Liver (tissue), 9 donors: ENCODE measurements around the gene MACROD1. TPM values are rescaled to one million over a fixed set of nuclear protein-coding genes. Genes with fewer than 3 reads are reported as not detected.

Experiments used
- DNase-seq: peaks from one replicate; pipeline ENCODE4 v3.0.0-alpha.2; 2017; ENCODE audit warnings: low spot score
- H3K27ac ChIP-seq, 2 donors: one replicate each; pipeline ENCODE4 v1.7.0; 2013; ENCODE audit warnings: inconsistent platforms in 2 of 2, low read length in 2 of 2, control low read depth in 1 of 2, low read depth in 1 of 2, mild to moderate bottlenecking in 1 of 2
- H3K27me3 ChIP-seq, 4 donors: one replicate each; pipeline versions ENCODE4 v1.6.1 to v1.7.0; 2013; ENCODE audit warnings: low read length in 3 of 4, inconsistent platforms in 1 of 4, mild to moderate bottlenecking in 1 of 4, moderate library complexity in 1 of 4; ENCODE audit not compliant: control insufficient read depth in 4 of 4, insufficient read depth in 4 of 4
- H3K36me3 ChIP-seq, 4 donors: one replicate each; pipeline versions ENCODE4 v1.6.1 to v1.7.0; 2013; ENCODE audit warnings: low read length in 3 of 4, mild to moderate bottlenecking in 3 of 4, low read depth in 1 of 4, moderate library complexity in 1 of 4; ENCODE audit not compliant: control insufficient read depth in 4 of 4, insufficient read depth in 3 of 4
- H3K4me1 ChIP-seq, 4 donors: one replicate each; pipeline versions ENCODE4 v1.6.1 to v1.7.0; 2013; ENCODE audit warnings: low read length in 3 of 4, mild to moderate bottlenecking in 3 of 4, moderate library complexity in 1 of 4; ENCODE audit not compliant: control insufficient read depth in 4 of 4, insufficient read depth in 4 of 4
- H3K4me3 ChIP-seq, 3 donors: one replicate each; pipeline versions ENCODE4 v1.6.1 to v1.7.0; 2013; ENCODE audit warnings: low read length in 3 of 3, control low read depth in 1 of 3, low read depth in 1 of 3, mild to moderate bottlenecking in 1 of 3
- H3K9ac ChIP-seq, 2 donors: one replicate each; pipeline ENCODE4 v1.7.0; 2013; ENCODE audit warnings: low read length in 2 of 2, mild to moderate bottlenecking in 2 of 2, moderate library complexity in 2 of 2, control low read depth in 1 of 2, low read depth in 1 of 2
- H3K9me3 ChIP-seq, 4 donors: one replicate each; pipeline versions ENCODE4 v1.6.1 to v1.7.0; 2013; ENCODE audit warnings: low read length in 3 of 4; ENCODE audit not compliant: control insufficient read depth in 4 of 4
- ATF3 ChIP-seq: IDR thresholded peaks from 2 replicates; pipeline ENCODE4 v1.6.1; 2016; ENCODE audit warnings: antibody characterized with exemption
- FOXA1 ChIP-seq: IDR thresholded peaks from 2 replicates; pipeline ENCODE4 v1.6.1; 2016; ENCODE audit warnings: antibody characterized with exemption
- FOXA2 ChIP-seq: IDR thresholded peaks from 2 replicates; pipeline ENCODE4 v1.6.1; 2016; ENCODE audit warnings: antibody characterized with exemption
- HNF4G ChIP-seq: IDR thresholded peaks from 2 replicates; pipeline ENCODE4 v1.6.1; 2016; ENCODE audit warnings: antibody characterized with exemption
- JUND ChIP-seq, 2 donors: IDR thresholded peaks; 2 replicates each; pipeline ENCODE4 v1.6.1; 2016; ENCODE audit warnings: antibody characterized with exemption in 2 of 2
- MAX ChIP-seq: IDR thresholded peaks from 2 replicates; pipeline ENCODE4 v1.6.1; 2016; ENCODE audit warnings: antibody characterized with exemption
- REST ChIP-seq: IDR thresholded peaks from 2 replicates; pipeline ENCODE4 v1.6.1; 2016; ENCODE audit warnings: antibody characterized with exemption, mild to moderate bottlenecking
- RXRA ChIP-seq, 2 donors: IDR thresholded peaks; 2 replicates each; pipeline ENCODE4 v1.6.1; 2017 to 2018; ENCODE audit warnings: antibody characterized with exemption in 2 of 2, mild to moderate bottlenecking in 1 of 2
- TAF1 ChIP-seq: conservative IDR thresholded peaks from 2 replicates; pipeline ENCODE4 v1.6.1; 2016; ENCODE audit warnings: antibody characterized with exemption, mild to moderate bottlenecking
- YY1 ChIP-seq: IDR thresholded peaks from 2 replicates; pipeline ENCODE4 v1.6.1; 2016; ENCODE audit warnings: antibody characterized with exemption, mild to moderate bottlenecking
- ZBTB33 ChIP-seq: IDR thresholded peaks from 2 replicates; pipeline ENCODE4 v1.6.1; 2016; ENCODE audit warnings: antibody characterized with exemption
- WGBS: extraction: QIAGEN DNeasy Blood & Tissue Kit; methylation state at CpG from one replicate; pipeline ENCODE4 v1.1.7; 2013; 5-methylcytosine and 5-hydroxymethylcytosine counted together
- polyA plus RNA-seq, 2 donors: library from polyadenylated mRNA; stranded (reverse) in 1 of 2; unstranded in 1 of 2; fragments of 200-250 nt in 1 of 2; fragments of >200 nt in 1 of 2; fragmentation: Nextera tagmentation in 1 of 2; extraction: Ambion mirVana in 1 of 2; gene quantifications; one replicate each; pipeline versions ENCODE4 v1.2.1 to v1.2.3, GENCODE V29; 2013 to 2015
- total RNA-seq, 2 donors: library from RNA; depleted of rRNA; stranded (reverse); fragments of >200 nt; gene quantifications; one replicate each; pipeline ENCODE4 v1.2.3, GENCODE V29; 2014
- donor health status: healthy.
- donor health status: healthy.
- donor health status: healthy.
- donor health status: healthy.
- donor health status: healthy.

Gene MACROD1
- total and polyA plus RNA-seq, 4 donors, result 8.9 to 25.9 (median 13.1) TPM

- DNase-seq, result no peak
- H3K4me3 ChIP-seq, result no peak overlapping the region
- 85% methylated on average over 14 of the region's 14 CpGs for WGBS
- H3K36me3 ChIP-seq, result peaks cover 0 to 3% (median 0%) of the 10 kb centered on the region in 4 donors
- no peak overlapping the region for H3K27ac ChIP-seq
- peaks cover 0 to 12% (median 10%) of the 10 kb centered on the region in 4 donors for H3K4me1 ChIP-seq
- H3K9ac ChIP-seq, result no peak overlapping the region
- H3K9me3 ChIP-seq, result no peaks in the 10 kb centered on the region
- TF ChIP-seq RXRA (IDR thresholded peaks at IDR 0.05), result no peak
- no peak for TF ChIP-seq ZBTB33
- no peak for TF ChIP-seq YY1
- TF ChIP-seq FOXA2, result no peak
- no peaks in the 10 kb centered on the region for H3K27me3 ChIP-seq
Observed at GRCh38 chr11:64125676-64126075, 40.2 kb downstream of the MACROD1 start.

GRCh38 chr11:64124147-64124546 is 41.8 kb downstream of the MACROD1 start:
- 92% methylated on average over 9 of the region's 9 CpGs for WGBS
- Histone ChIP-seq H3K27ac (no peak overlapping the region), H3K27me3 (no peaks in the 10 kb centered on the region), H3K9me3 (no peaks in the 10 kb centered on the region), H3K9ac (no peak overlapping the region), H3K4me1 (peaks cover 0 to 3% (median under 1%) of the 10 kb centered on the region in 4 donors), H3K36me3 (peaks cover 0 to 3% (median 0%) of the 10 kb centered on the region in 4 donors), H3K4me3 (no peak overlapping the region)
- no peak for TF ChIP-seq JUND (IDR thresholded peaks at IDR 0.05)
- no peak for TF ChIP-seq FOXA1
- TF ChIP-seq ATF3, result no peak
- no peak for TF ChIP-seq HNF4G
- no peak for TF ChIP-seq TAF1
- no peak for DNase-seq

GRCh38 chr11:64123679-64124078 is 42.2 kb downstream of the MACROD1 start:
- Histone ChIP-seq H3K4me3 (no peak overlapping the region), H3K27ac (no peak overlapping the region), H3K36me3 (peaks cover 0 to 3% (median 0%) of the 10 kb centered on the region in 4 donors), H3K27me3 (no peaks in the 10 kb centered on the region), H3K9ac (no peak overlapping the region), H3K4me1 (peaks cover 0 to 3% (median 0%) of the 10 kb centered on the region in 4 donors), H3K9me3 (no peaks in the 10 kb centered on the region)
- 85% methylated on average over 3 of the region's 3 CpGs for WGBS
- no peak for TF ChIP-seq MAX
- TF ChIP-seq YY1, result no peak
- no peak for TF ChIP-seq REST
- no peak for TF ChIP-seq FOXA2
- no peak for TF ChIP-seq ZBTB33
- TF ChIP-seq FOXA1, result no peak
- no peak for DNase-seq
